Measurements from ENCODE around the gene UMODL1.

UMODL1 gene

DNA sequence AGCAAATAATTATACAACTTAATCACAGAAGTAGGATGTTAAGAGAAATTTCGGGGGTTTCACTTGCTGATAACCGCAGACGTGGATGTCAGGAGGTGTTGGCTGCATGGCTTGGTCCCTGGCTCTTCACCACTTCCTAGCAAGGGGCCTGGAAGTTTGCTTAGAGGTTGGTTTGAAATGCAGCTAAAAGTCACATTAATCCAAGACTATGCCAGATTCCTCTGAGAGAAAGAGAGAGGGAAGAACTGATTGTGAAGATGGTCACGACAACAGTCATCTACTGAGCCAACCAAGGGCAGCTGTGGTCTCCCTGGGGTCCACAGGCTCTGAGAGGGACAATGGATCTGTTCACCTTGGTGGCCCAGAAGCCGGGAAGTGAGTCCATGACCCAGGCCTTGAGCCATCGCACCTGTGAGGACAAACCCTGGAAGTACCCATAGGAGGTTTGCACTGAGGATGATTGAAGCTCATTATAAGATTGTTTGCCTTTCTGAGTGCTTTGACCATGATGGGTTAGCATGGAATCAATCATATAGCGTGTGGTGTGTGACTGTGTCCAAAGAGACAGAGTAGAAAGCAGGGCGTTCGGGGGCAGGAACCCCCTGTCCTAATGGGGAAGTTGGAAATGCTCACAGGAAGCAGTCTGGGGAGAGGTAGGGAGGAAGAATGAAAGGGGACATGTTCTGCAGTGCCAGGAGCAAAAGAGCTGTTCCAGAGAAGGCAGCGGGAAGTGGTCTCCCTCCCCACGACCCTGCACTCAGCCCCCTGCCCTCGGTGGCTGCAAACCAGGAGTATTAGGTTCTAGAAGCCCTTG, 47.1 kb downstream of the UMODL1 start:
- DNase-seq: no peak

GRCh38 chr21:42118901-42119300, 47.8 kb downstream of the UMODL1 start:
- DNase-seq: no peak

- no peak for DNase-seq
Observed at GRCh38 chr21:42120101-42120902, 49.2 kb downstream of the UMODL1 start.

DNA sequence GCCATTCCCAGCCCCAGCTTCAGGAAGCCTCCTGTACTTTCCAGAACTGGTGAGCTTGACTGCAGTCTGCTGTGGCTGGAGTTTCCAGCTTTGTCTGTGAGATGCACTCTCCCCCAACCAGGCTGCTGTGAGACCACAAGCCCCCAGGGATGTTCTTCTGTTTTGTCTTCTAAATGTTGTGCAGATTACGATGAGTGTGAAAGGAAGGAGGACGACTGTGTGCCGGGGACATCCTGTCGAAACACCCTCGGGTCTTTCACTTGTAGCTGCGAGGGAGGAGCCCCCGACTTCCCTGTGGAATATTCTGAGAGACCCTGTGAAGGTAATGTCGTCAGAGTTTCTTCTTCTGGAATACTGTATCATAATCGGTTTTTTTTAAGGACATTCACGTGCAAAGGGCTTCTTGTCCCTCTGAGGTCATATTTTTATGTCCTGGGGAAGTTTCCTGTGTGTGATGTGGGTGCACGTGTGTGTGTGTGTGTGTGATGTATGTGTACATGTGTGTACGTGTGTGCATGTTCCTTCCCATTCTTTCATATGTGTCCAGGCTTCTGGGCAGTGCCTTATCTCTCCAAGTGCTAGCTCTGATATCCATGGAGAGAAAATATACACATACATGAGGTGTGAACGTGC, 49.9 kb downstream of the UMODL1 start:
- DNase-seq: no peak

- DNase-seq: no peak
Observed at GRCh38 chr21:42121794-42122193, 50.7 kb downstream of the UMODL1 start.

DNA sequence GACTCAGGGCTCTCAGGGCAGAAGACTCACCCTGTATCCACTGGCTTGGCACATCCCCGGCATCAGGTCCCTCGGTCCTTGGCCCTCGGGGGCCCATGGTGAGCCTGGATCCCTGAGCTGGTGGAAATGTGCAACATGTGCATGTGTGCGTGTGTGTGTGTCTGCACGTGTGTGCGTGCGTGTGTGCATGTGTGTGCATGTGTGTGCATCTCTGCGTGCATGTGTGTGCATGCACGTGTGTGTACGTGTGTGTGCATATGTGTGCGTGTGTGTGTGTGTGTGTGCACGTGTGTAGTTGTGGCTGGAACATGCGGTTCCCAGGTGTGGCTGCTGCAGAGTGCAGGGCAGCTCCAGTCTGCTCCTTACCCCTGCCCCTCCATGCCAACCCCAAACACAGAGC, 51.3 kb downstream of the UMODL1 start:
- DNase-seq: no peak

DNA sequence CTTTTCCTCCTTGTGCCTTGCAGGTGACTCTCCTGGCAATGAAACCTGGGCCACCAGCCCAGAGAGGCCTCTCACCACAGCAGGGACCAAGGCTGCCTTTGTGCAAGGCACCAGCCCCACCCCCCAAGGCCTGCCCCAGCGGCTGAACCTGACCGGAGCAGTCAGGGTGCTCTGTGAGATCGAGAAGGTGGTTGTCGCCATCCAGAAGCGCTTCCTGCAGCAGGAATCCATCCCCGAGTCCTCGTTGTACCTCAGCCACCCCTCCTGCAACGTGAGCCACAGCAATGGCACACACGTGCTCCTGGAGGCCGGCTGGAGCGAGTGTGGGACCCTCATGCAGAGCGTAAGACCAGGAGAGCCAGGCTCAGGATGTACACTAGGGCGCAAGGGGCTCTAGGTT, 51.7 kb downstream of the UMODL1 start:
- DNase-seq: no peak

DNA sequence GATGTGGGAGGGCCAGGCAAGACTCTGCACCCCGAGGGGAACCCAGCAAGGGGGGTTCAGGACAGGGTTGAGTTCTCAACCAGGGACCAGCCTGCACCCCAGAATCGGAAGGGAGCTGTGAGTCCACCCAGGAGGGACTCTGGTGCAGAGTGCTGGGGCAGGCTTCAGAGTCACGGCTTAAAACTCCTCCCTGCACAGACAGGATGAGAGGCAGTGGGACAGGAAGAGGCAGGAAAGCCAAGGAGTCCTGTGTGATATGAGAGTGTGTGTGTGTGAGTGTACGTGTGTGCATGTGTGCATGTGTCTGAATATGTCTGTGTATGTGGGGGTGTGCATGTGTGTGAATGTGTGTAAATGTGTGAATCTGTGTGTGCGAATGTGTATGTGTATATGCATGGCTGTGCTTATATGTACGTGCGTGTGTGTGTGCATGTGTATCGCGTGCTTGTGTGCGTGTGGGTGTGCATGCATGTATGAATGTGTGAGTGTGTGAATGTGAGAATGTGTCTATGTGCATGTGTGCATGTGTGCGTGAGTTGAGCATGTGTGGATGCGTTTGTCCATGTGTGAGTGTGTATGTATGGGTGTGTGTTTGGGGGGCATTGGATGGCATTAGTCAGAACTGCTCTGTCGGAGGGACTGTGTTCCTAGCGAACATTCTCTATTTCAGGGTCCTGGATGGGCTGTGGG, 52.2 kb downstream of the UMODL1 start:
- no peak for DNase-seq

DNA sequence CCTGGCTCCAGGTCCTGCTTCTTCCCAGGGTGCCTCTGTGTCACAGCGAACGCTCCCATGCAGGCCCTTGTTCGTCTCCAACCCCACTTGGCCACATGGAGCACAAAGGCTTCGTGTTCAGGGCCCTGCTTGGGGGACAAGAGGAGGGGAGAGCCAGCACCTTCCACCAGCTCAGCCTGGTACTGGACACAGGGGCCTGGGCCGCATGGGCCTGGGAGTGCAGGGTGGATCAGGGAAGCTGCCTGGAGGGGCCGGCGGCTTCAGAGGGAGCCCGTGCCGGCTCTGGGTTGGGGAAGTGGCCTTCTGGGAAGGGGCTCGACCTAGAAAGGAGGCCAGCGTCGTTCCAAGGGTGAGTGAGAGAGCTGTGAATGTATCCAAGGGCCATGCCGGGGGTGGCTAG, 53.0 kb downstream of the UMODL1 start:
- DNase-seq: no peak

DNA sequence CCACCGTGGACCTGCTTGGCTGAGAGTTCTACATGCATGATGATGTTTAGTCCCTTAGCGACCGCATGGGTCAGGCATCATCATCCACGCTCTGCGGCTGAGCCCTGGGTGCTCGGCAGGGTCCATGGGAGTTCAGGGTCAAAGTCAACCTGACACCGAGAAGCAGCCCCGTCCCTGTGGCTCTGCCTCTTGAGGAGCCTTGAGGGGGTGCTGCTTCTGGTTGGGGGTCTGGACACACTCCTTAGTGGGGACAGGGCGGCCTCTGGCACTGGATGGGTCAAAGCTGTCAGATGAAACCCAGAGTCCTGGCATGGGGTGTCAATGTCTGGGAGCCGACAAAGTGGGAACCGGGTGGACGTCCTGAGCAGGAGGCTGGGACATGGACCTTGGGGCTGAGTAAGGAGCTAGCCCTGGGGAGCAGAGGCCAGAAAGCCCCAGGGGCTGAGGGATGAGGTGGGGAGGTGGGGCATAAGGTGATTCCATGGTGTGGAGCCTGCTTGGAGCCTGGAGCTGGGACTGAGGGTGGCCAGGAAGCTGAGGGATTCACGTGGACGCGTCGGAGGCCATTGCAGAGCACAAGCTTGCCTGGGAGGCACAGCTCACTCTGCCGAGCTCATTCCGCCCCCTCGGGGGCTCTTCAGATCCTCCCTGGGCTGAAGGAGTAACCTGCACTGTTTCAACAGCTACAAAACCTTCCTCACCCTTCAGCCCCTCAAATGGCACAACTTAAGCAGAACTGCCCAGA, 53.9 kb downstream of the UMODL1 start:
- no peak for DNase-seq

DNA sequence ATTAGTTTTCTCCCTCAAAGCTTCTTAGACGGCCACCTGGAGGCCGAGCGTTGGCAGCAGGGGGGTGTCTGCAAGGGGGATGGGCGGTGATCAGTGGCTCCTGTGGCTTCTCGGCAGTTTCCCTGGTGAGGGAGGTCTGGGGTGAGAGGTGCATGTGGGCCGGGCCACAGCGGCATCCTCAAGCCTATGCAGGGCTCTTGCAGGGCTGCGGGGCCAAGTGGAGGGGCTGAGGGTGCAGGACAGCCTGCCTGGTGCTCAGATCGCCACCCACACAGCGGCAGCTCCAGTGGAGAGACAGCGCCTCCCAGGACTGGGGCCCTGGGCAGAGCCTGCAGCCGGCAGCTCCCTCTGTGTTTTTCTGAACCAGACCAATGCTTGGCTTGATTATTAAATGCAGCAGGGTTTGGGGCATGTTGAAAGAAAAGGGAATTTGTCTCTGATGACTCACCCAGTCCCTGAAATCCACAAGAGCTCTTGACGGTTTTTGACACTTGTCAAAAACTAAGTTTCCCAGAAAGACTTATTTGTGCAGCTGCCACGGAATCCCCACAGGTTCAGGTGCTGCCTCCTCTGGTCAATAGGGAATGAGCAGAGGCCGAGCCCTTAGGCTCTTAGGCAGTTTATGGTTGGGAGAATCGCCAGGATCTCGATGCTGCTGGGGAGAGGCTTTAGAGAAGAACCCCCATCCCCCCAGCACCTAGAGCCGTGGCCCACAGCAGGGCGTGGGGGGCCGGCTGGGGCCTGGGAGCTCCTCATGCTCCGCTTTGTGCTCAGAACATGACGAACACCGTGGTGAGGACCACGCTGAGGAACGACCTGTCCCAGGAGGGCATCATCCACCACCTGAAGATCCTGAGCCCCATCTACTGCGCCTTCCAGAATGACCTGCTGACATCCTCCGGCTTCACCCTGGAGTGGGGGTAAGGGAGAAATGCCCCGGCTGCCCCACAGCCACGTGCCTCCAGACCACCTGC, 54.7 kb downstream of the UMODL1 start:
- DNase-seq: no peak

GRCh38 chr21:42127164-42128150, 56.3 kb downstream of the UMODL1 start:
- no peak for DNase-seq

DNA sequence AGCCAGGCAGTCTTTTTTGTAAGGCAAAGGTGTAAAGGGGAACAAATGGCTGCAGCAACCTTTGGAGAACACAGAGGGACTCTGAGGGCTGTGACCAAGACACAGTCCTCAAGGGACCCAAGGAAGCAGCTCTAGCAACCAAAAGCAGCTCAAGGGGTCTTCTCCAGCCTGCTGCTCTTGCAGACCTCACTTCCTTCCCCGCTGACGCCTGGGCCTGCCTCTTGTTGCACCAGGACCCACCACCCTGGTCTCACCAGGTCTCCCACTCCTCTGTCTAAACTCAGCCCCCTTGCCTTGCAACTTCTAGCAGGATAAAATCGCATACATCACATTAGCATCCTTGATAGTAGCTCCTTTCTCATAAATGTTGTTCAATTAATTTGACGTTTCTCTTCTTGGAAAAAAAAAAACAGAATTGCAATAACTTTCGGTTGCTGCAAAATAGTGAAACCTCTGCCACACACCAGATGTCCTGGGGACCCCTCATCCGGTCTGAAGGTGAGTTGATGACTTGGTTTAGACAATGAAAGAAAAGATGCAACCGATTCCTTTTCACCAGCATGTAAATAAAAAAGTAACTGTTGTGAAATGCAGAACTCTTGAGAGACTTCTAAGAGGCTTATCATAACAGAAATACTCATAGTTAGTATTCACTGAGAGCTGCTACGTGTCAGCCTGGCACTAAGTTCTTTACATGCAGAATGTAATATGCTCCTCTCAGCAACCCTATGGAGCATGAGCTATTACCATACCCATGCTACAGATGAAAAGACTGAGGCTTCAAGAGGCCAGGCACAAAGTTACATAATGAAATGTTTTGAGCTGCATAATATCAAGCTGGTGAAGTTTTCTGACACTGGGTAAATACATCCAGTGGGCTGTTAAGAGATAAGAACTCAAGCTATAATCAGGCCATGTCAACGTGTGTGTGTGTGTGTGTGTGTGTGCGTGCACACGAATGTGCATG, 58.5 kb downstream of the UMODL1 start:
- DNase-seq: no peak

DNA sequence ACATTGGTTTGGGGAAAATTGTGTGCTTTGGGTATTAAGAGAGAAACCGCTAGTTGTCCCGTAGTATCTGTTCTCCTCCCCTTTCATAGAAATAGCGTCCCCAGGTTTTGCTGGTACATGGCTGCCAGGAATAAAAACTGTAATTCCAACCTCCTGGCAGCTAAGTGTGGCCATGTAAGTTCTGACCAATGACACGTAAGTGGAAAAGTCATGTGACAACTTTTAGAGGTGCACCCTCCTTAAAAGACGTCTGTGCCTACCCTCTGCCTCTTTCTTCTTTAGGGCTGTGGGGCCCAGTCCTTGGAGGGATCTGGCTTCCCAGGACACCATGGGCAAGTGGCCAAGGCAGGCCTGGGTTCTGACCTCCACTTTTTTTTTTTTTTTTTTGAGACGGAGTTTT, 59.3 kb downstream of the UMODL1 start:
- no peak for DNase-seq

- no peak for DNase-seq
Observed at GRCh38 chr21:42132183-42132582, 61.1 kb downstream of the UMODL1 start.

GRCh38 chr21:42133131-42133530, 62.0 kb downstream of the UMODL1 start:
- no peak for DNase-seq

DNA sequence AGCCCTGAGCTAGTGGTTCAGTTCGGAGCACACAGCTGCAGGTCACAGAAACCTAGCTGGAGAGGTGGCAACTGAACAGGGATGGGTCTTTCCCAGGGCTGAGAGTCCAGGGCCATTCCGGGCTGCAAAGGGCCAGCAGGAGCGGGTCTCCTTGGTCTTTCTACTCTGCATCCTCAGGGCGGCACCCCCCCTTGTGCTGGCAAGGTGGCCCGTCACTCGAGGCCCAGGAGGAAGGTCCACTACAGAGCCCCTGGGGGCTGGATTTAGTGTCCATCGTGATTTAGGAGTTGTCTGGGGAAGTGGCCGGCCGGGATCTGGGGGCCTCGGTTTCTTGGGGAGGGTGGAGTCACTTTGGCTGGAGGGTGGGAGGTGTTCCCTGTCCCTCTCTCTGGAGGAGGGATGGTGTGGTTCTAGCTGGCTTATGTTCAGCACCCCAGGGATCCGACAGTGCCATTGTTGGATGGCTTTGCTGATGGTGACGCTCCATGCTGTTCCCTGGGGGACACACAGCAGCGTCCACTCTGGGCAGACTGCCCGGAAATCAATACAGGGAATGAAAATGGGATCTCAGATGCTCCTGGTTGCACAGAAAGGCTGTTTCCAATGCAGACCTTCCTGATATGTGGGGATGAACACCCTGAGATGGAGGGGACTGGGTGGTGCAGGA, 64.4 kb downstream of the UMODL1 start:
- DNase-seq: no peak
